GM23248 (cell line): Measurements from ENCODE around the gene DRD2. TPM values are rescaled to one million over a fixed set of nuclear protein-coding genes. Genes with fewer than 3 reads are reported as not detected.

Source experiments
- DNase-seq: peaks from one replicate; pipeline ENCODE4 v3.0.0-alpha.2; 2015
- H2AFZ ChIP-seq: fragments of 200-600 bp; sonication (generic); 2 replicates; pipeline ENCODE4 v1.6.1; 2016; ENCODE audit warnings: antibody characterized with exemption
- H3F3A ChIP-seq: fragments of 200-600 bp; sonication (generic); 2 replicates; pipeline ENCODE4 v1.6.1; 2016; ENCODE audit warnings: mild to moderate bottlenecking, antibody characterized with exemption, mixed run types; ENCODE audit not compliant: insufficient read depth
- H3K27ac ChIP-seq: fragments of 200-600 bp; sonication (generic); 2 replicates; pipeline ENCODE4 v1.5.1; 2016; ENCODE audit warnings: mild to moderate bottlenecking
- H3K27me3 ChIP-seq: fragments of 200-600 bp; sonication (generic); replicated peaks from 2 replicates; pipeline ENCODE4 v1.6.1; 2016; ENCODE audit warnings: mild to moderate bottlenecking; ENCODE audit not compliant: insufficient read depth
- H3K36me3 ChIP-seq: fragments of 200-600 bp; sonication (generic); 2 replicates; pipeline ENCODE4 v1.6.1; 2016; ENCODE audit warnings: low read depth, mild to moderate bottlenecking
- H3K4me1 ChIP-seq: fragments of 200-600 bp; sonication (generic); 2 replicates; pipeline ENCODE4 v1.6.1; 2016; ENCODE audit warnings: mild to moderate bottlenecking; ENCODE audit not compliant: insufficient read depth
- H3K4me2 ChIP-seq: fragments of 200-600 bp; sonication (generic); one replicate; pipeline ENCODE4 v1.6.1; 2016; ENCODE audit warnings: mild to moderate bottlenecking; ENCODE audit not compliant: unreplicated experiment
- H3K4me3 ChIP-seq: fragments of 200-600 bp; sonication (generic); 2 replicates; pipeline ENCODE4 v1.5.1; 2016; ENCODE audit warnings: mild to moderate bottlenecking
- H3K79me2 ChIP-seq: fragments of 200-600 bp; sonication (generic); 2 replicates; pipeline ENCODE4 v1.6.1; 2016; ENCODE audit warnings: mild to moderate bottlenecking; ENCODE audit not compliant: insufficient read depth
- H3K9ac ChIP-seq: fragments of 200-600 bp; sonication (generic); 2 replicates; pipeline ENCODE4 v1.6.1; 2016; ENCODE audit warnings: mild to moderate bottlenecking
- H3K9me2 ChIP-seq: fragments of 200-600 bp; sonication (generic); 2 replicates; pipeline ENCODE4 v1.6.1; 2016; ENCODE audit warnings: mixed run types, mild to moderate bottlenecking, moderate library complexity; ENCODE audit not compliant: insufficient read depth
- H3K9me3 ChIP-seq: fragments of 200-600 bp; sonication (generic); one replicate; pipeline ENCODE4 v1.6.1; 2017; ENCODE audit warnings: low read depth
- H4K20me1 ChIP-seq: fragments of 200-600 bp; sonication (generic); 2 replicates; pipeline ENCODE4 v1.6.0; 2016; ENCODE audit not compliant: insufficient read depth
- EZH2 ChIP-seq: fragments of 200-600 bp; sonication (generic); IDR thresholded peaks from 2 replicates; pipeline ENCODE4 v1.6.1; 2018; ENCODE audit warnings: antibody characterized with exemption, mild to moderate bottlenecking; ENCODE audit not compliant: insufficient read depth, poor library complexity, severe bottlenecking
- EZH2phosphoT487 ChIP-seq: fragments of 200-600 bp; sonication (generic); IDR thresholded peaks from 2 replicates; pipeline ENCODE4 v1.6.1; 2018; ENCODE audit warnings: antibody characterized with exemption, moderate library complexity, mild to moderate bottlenecking, low read depth; ENCODE audit not compliant: insufficient read depth
- WGBS, 2 experiments: methylation state at CpG; one replicate each; pipeline ENCODE4 v1.1.6; 2015 to 2017; ENCODE audit warnings: low lambda C conversion rate in 2 of 2, low coverage in 1 of 2; ENCODE audit errors: missing lambda C conversion rate in 2 of 2; 5-methylcytosine and 5-hydroxymethylcytosine counted together
- in situ Hi-C: fragments of 300-500 bp; cut with MboI; formaldehyde crosslinking; loops from 2 replicates; pipeline ENCODE4 v1.15.0; 2020
- polyA plus RNA-seq: library from polyadenylated mRNA; unstranded; fragments of >200 nt; fragmentation: Nextera tagmentation; extraction: Ambion mirVana; gene quantifications from 2 replicates; pipeline ENCODE4 v1.2.1, GENCODE V29; 2016
- total RNA-seq: library from RNA; depleted of rRNA; stranded (reverse); fragments of >200 nt; shearing (Covaris generic); gene quantifications from 2 replicates; pipeline ENCODE4 v1.2.3, GENCODE V29; 2014

The DRD2 gene
- total and polyA plus RNA-seq, 2 experiments from 2014 or later, result not detected

DNA sequence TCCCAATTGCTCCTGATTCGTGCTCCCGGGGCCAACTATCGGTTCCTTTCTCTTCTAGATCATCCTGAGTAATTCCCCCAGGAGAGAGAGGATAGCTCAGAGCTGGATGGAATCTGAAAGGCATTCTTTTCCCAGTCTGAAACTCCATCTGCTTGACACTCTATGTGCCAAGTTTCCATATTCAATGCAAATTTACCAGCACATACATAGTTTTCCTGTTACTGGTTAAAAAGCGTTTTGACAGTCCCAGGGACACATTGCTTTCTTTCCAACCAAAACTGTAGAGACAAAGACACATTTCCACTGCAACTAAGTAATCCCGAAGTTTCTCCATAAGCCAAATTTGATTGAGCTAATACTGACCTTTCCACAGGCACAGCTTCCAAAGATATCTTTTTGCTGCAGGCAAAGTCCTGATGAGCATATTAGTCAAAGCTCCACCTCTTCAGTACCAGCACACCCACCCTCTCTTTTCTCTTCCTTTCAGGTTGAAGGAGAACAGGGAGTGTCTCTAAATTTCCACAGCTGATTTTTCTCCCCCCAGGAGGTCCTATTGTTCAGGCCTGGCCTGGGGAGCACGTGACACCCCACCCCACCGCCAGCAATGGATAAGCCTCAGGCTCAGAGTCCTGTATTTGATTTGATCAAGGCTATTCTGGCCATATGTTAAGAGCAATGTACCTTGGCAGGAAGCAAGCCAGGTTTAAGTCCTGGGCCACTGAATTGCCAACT, 97.4 kb downstream of the DRD2 start:
- H2AFZ ChIP-seq, result no peak overlapping the region
- WGBS, 2 experiments, result 19 to 24% methylated on average over 7 of the region's 7 CpGs
- H3F3A ChIP-seq, result peaks cover 28% of the 10 kb centered on the region
- H3K4me2 ChIP-seq, result peak overlapping the region; percentile 8
- no peaks in the 10 kb centered on the region for H3K9me3 ChIP-seq
- in situ Hi-C loops, result no loop called here
- H3K36me3 ChIP-seq, result no peaks in the 10 kb centered on the region
- peak; percentile 61 for DNase-seq
- no peak overlapping the region for H3K4me3 ChIP-seq
- H4K20me1 ChIP-seq, result no peaks in the 10 kb centered on the region
- H3K9me2 ChIP-seq, result no peaks in the 10 kb centered on the region
- H3K27me3 ChIP-seq, result no peaks in the 10 kb centered on the region; the same call in 1 of the 2 replicates
- H3K9ac ChIP-seq, result no peak overlapping the region
- peaks cover 26% of the 10 kb centered on the region for H3K4me1 ChIP-seq
- no peak for TF ChIP-seq EZH2
- TF ChIP-seq EZH2phosphoT487, result no peak
- no peak overlapping the region for H3K27ac ChIP-seq
- no peaks in the 10 kb centered on the region for H3K79me2 ChIP-seq

DNA sequence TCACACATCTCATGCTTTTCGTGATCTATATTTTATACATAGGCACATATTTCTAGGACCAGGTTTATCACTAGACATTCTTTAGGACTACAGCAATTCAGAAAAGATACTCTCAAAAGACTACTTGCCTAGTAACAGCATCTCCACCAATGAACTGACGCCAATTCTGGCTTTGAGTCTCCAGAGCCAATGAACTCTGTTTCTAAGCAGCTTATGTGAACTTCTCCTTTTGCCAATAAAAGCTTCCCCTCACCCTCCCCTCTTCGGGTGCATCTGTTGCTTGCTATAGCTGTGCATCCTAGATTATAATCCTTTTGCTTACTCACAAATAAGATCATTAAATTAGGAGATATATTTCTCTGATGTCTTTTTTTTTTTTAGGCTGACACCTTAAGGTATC, 99.0 kb downstream of the DRD2 start:
- H3K27ac ChIP-seq, result no peak overlapping the region
- H3K9me3 ChIP-seq, result no peaks in the 10 kb centered on the region
- no peak overlapping the region for H3K9ac ChIP-seq
- H3F3A ChIP-seq, result peaks cover 31% of the 10 kb centered on the region
- TF ChIP-seq EZH2 (no peak), EZH2phosphoT487 (no peak)
- no peak overlapping the region for H3K4me2 ChIP-seq
- no peaks in the 10 kb centered on the region for H3K27me3 ChIP-seq
- H2AFZ ChIP-seq, result no peak overlapping the region
- no peak for DNase-seq
- in situ Hi-C loops, result no loop called here
- no peaks in the 10 kb centered on the region for H4K20me1 ChIP-seq
- no peaks in the 10 kb centered on the region for H3K79me2 ChIP-seq
- H3K36me3 ChIP-seq, result no peaks in the 10 kb centered on the region
- H3K4me3 ChIP-seq, result no peak overlapping the region
- 66 to 74% methylated on average over 3 of the region's 3 CpGs for WGBS, 2 experiments
- peaks cover 30% of the 10 kb centered on the region for H3K4me1 ChIP-seq
- no peaks in the 10 kb centered on the region for H3K9me2 ChIP-seq

DNA sequence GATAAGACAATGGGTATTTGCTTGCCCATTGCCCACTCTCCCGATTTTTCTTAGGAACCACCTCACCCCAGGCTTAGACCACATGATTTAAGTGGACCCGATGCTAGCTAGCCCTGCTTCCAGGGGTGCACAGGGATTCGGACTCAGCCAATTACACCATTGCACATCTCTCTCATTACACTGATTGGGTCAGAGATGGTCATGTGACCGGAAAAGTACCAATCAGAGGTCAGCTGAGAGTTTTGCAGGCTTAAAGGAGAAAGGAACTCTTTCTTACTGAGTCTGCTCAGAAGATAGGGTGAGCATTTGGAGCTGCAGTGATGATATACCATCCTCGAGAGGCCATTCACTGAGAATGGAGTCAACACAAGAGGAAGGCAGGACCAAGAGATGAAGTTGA, 99.8 kb downstream of the DRD2 start:
- no peaks in the 10 kb centered on the region for H3K9me2 ChIP-seq
- H3K9ac ChIP-seq, result no peak overlapping the region
- H3K79me2 ChIP-seq, result no peaks in the 10 kb centered on the region

DNA sequence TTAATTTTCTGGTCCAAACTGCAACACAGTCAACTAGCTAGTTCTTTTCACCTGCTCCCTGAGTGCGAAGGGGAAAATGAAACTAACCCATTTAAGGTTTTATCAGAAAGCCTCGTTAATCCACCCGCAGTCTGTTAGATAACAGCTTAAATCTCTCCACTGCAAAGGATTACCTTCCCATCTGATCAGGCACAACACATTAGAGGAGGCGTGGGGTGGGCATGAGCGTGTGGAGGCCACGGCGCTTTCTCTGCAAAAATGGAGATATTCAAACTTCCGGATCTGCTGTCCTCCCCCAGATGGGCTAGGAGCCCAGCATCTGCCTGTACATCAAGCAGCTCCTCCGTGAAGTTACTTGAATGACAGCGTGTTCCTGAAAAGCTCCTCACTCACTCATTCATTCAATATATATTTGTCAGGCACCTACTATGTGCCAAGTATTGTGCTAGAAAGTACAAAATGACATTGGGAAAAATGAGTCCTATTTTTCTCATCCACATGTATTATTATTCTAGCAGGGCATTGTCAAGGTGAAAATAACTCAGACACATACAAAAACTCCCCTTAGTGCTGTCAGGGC, 101.1 kb downstream of the DRD2 start:
- Histone ChIP-seq H3K9ac (no peak overlapping the region), H3K9me2 (no peaks in the 10 kb centered on the region), H3K4me1 (peaks cover 33% of the 10 kb centered on the region), H3K27me3 (no peaks in the 10 kb centered on the region), H3K9me3 (no peaks in the 10 kb centered on the region), H3K4me2 (no peak overlapping the region), H3K27ac (peak overlapping the region; percentile 40; the same call in 1 of the 2 replicates), H3K36me3 (no peaks in the 10 kb centered on the region), H3F3A (peaks cover 31% of the 10 kb centered on the region), H3K4me3 (no peak overlapping the region), H2AFZ (no peak overlapping the region), H3K79me2 (no peaks in the 10 kb centered on the region), H4K20me1 (no peaks in the 10 kb centered on the region)
- no peak for DNase-seq
- in situ Hi-C loops, result no loop called here
- 72 to 75% methylated on average over 10 of the region's 10 CpGs for WGBS, 2 experiments
- TF ChIP-seq EZH2 (no peak), EZH2phosphoT487 (no peak)

More for the DNA sequence above, 99.8 kb downstream of the DRD2 start:
- H4K20me1 ChIP-seq, result no peaks in the 10 kb centered on the region
- H3K9me3 ChIP-seq, result no peaks in the 10 kb centered on the region
- in situ Hi-C loops, result no loop called here
- peaks cover 33% of the 10 kb centered on the region for H3K4me1 ChIP-seq
- 80 to 82% methylated on average over 5 of the region's 5 CpGs for WGBS, 2 experiments
- H3K36me3 ChIP-seq, result no peaks in the 10 kb centered on the region
- no peaks in the 10 kb centered on the region for H3K27me3 ChIP-seq
- no peak for DNase-seq
- H3F3A ChIP-seq, result peaks cover 31% of the 10 kb centered on the region
- no peak for TF ChIP-seq EZH2phosphoT487
- no peak for TF ChIP-seq EZH2
- no peak overlapping the region for H3K4me2 ChIP-seq
- H2AFZ ChIP-seq, result no peak overlapping the region
- H3K4me3 ChIP-seq, result no peak overlapping the region
- H3K27ac ChIP-seq, result no peak overlapping the region
